Measurements from ENCODE around the gene HERC4.

DNA sequence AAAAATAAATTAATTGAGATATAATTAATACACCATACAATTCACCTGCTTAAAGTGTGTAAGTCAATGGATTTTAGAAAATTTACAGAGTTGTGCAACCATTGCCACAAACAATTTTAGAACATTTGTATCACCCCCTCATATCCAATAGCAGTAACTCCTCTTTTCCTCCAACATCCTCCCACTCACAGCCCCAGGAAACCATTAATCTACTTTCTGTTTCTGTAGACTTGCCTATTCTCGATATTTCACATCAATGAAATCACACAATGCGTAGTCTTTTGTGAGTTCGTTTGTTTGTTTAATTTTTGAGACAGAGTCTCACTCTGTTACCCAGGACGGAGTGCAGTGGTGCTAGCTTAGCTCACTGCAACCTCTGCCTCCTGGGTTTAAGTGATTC lies 13.7 kb upstream of the HERC4 start:
- no peak for TF ChIP-seq SIN3A (IDR thresholded peaks at IDR 0.05; ENCODE audit: borderline replicate concordance, insufficient read depth, low read length)
- TF ChIP-seq, protein P1, sequence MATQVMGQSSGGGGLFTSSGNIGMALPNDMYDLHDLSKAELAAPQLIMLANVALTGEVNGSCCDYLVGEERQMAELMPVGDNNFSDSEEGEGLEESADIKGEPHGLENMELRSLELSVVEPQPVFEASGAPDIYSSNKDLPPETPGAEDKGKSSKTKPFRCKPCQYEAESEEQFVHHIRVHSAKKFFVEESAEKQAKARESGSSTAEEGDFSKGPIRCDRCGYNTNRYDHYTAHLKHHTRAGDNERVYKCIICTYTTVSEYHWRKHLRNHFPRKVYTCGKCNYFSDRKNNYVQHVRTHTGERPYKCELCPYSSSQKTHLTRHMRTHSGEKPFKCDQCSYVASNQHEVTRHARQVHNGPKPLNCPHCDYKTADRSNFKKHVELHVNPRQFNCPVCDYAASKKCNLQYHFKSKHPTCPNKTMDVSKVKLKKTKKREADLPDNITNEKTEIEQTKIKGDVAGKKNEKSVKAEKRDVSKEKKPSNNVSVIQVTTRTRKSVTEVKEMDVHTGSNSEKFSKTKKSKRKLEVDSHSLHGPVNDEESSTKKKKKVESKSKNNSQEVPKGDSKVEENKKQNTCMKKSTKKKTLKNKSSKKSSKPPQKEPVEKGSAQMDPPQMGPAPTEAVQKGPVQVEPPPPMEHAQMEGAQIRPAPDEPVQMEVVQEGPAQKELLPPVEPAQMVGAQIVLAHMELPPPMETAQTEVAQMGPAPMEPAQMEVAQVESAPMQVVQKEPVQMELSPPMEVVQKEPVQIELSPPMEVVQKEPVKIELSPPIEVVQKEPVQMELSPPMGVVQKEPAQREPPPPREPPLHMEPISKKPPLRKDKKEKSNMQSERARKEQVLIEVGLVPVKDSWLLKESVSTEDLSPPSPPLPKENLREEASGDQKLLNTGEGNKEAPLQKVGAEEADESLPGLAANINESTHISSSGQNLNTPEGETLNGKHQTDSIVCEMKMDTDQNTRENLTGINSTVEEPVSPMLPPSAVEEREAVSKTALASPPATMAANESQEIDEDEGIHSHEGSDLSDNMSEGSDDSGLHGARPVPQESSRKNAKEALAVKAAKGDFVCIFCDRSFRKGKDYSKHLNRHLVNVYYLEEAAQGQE (IDR thresholded peaks at IDR 0.05; ENCODE audit: insufficient read depth in 1 of 2, low read depth in 2 of 2, low read length in 2 of 2), result no peak
